K562 (cell line): Measurements from ENCODE around the gene PMVK.

ENCODE experiments used
- CTCF ChIP-seq, 3 experiments: IDR thresholded peaks in 2 of 3; conservative IDR thresholded peaks in 1 of 3; 2 replicates each; pipeline ENCODE4 v1.5.1; 2011 to 2012; ENCODE audit warnings: low read length in 3 of 3, mild to moderate bottlenecking in 3 of 3, control low read depth in 2 of 3, improper control_type of control experiment in 1 of 3, inconsistent platforms in 1 of 3, low read depth in 1 of 3, mixed read lengths in 1 of 3, moderate library complexity in 1 of 3; ENCODE audit not compliant: insufficient read depth in 2 of 3
- ZKSCAN3 ChIP-seq: fragments of 250-450 bp; sonication (Bioruptor Pico); IDR thresholded peaks from 2 replicates; pipeline ENCODE4 v1.4.0; 2020

- TF ChIP-seq ZKSCAN3 (CRISPR knock-in tag) (no peak), CTCF (IDR thresholded peaks at IDR 0.05 in 2 of 3, conservative IDR thresholded peaks at IDR 0.05 in 1 of 3; ENCODE audit: insufficient read depth in 2 of 3, low read depth in 1 of 3, low read length in 3 of 3) (no peak)
Observed at GRCh38 chr1:154937988-154938386, 1.5 kb upstream of the PMVK start.
